Mononuclear cell (primary cell): Measurements from ENCODE around the gene PCDHA1. TPM values are rescaled to one million over a fixed set of nuclear protein-coding genes. Genes with fewer than 3 reads are reported as not detected.

Source experiments
- H3K27me3 ChIP-seq: 2 replicates; pipeline ENCODE4 v1.6.0; 2011; ENCODE audit warnings: low read length, control low read depth; ENCODE audit not compliant: insufficient read depth
- H3K4me1 ChIP-seq: 2 replicates; pipeline ENCODE4 v1.5.1; 2011; ENCODE audit warnings: mild to moderate bottlenecking, low read length, control low read depth; ENCODE audit not compliant: insufficient read depth
- H3K4me3 ChIP-seq: 2 replicates; pipeline ENCODE4 v1.5.1; 2011; ENCODE audit warnings: mild to moderate bottlenecking, low read length, moderate library complexity
- H3K9me3 ChIP-seq: 2 replicates; pipeline ENCODE4 v1.5.1; 2011; ENCODE audit warnings: low read depth, mild to moderate bottlenecking, control low read depth, low read length
- total RNA-seq: library from RNA; depleted of rRNA; stranded (reverse); fragments of >200 nt; gene quantifications from one replicate; pipeline ENCODE4 v1.2.3, GENCODE V29; 2012

Gene PCDHA1
- total RNA-seq, 1 donor, result not detected

GRCh38 chr5:140916325-140916724 lies 130.4 kb downstream of the PCDHA1 start:
- H3K4me1 ChIP-seq, result no peaks in the 10 kb centered on the region

GRCh38 chr5:140923601-140924000 lies 137.7 kb downstream of the PCDHA1 start:
- peaks cover 39% of the 10 kb centered on the region for H3K27me3 ChIP-seq
- H3K4me1 ChIP-seq, result no peaks in the 10 kb centered on the region
- no peaks in the 10 kb centered on the region for H3K9me3 ChIP-seq
- no peak overlapping the region for H3K4me3 ChIP-seq

More at GRCh38 chr5:140916325-140916724, 130.4 kb downstream of the PCDHA1 start:
- Histone ChIP-seq H3K4me3 (no peak overlapping the region), H3K27me3 (no peaks in the 10 kb centered on the region), H3K9me3 (no peaks in the 10 kb centered on the region)

- H3K4me3 ChIP-seq, result no peak within 1 kb of the TSS
- no peaks in the 10 kb centered on the region for H3K4me1 ChIP-seq
- H3K27me3 ChIP-seq, result peaks cover 54% of the 10 kb centered on the region
- H3K9me3 ChIP-seq, result no peaks in the 10 kb centered on the region
Measured at GRCh38 chr5:140925806-140926442, 140.0 kb downstream of the PCDHA1 start, which contains the start of gene PCDHAC1. Gene PCDHAC1, plus strand, starts transcription at chr5:140926299. Its CDS starts 594 bp downstream, at chr5:140926893.

GRCh38 chr5:140926443-140927227 lies 140.7 kb downstream of the PCDHA1 start:
- no peaks in the 10 kb centered on the region for H3K9me3 ChIP-seq
- no peak overlapping the region for H3K4me3 ChIP-seq
- peaks cover 54% of the 10 kb centered on the region for H3K27me3 ChIP-seq
- H3K4me1 ChIP-seq, result no peaks in the 10 kb centered on the region

- H3K4me3 ChIP-seq, result no peak overlapping the region
- peaks cover 54% of the 10 kb centered on the region for H3K27me3 ChIP-seq
Measured at GRCh38 chr5:140927228-140927573, 141.3 kb downstream of the PCDHA1 start.

GRCh38 chr5:140934964-140935606 lies 149.1 kb downstream of the PCDHA1 start:
- Histone ChIP-seq H3K4me1 (no peaks in the 10 kb centered on the region), H3K27me3 (peaks cover 3% of the 10 kb centered on the region), H3K4me3 (no peak overlapping the region), H3K9me3 (no peaks in the 10 kb centered on the region)

More at GRCh38 chr5:140927228-140927573, 141.3 kb downstream of the PCDHA1 start:
- no peaks in the 10 kb centered on the region for H3K9me3 ChIP-seq
- H3K4me1 ChIP-seq, result no peaks in the 10 kb centered on the region

- peaks cover 6% of the 10 kb centered on the region for H3K9me3 ChIP-seq
- H3K4me3 ChIP-seq, result no peak overlapping the region
- no peaks in the 10 kb centered on the region for H3K4me1 ChIP-seq
- no peaks in the 10 kb centered on the region for H3K27me3 ChIP-seq
Measured at GRCh38 chr5:140946578-140946977, 160.6 kb downstream of the PCDHA1 start.

GRCh38 chr5:140951636-140952035 lies 165.7 kb downstream of the PCDHA1 start:
- Histone ChIP-seq H3K27me3 (no peaks in the 10 kb centered on the region), H3K4me3 (no peak overlapping the region), H3K4me1 (no peaks in the 10 kb centered on the region), H3K9me3 (no peaks in the 10 kb centered on the region)

GRCh38 chr5:140953234-140953633 lies 167.3 kb downstream of the PCDHA1 start:
- Histone ChIP-seq H3K4me1 (no peaks in the 10 kb centered on the region), H3K9me3 (no peaks in the 10 kb centered on the region), H3K4me3 (no peak overlapping the region), H3K27me3 (no peaks in the 10 kb centered on the region)

GRCh38 chr5:140962190-140962589 lies 176.2 kb downstream of the PCDHA1 start:
- H3K4me1 ChIP-seq, result no peaks in the 10 kb centered on the region
- H3K9me3 ChIP-seq, result no peaks in the 10 kb centered on the region
- peaks cover 24% of the 10 kb centered on the region for H3K27me3 ChIP-seq

GRCh38 chr5:140964356-140964755 lies 178.4 kb downstream of the PCDHA1 start:
- Histone ChIP-seq H3K27me3 (peaks cover 33% of the 10 kb centered on the region), H3K4me3 (no peak overlapping the region), H3K9me3 (no peaks in the 10 kb centered on the region), H3K4me1 (no peaks in the 10 kb centered on the region)

More at GRCh38 chr5:140962190-140962589, 176.2 kb downstream of the PCDHA1 start:
- no peak overlapping the region for H3K4me3 ChIP-seq

GRCh38 chr5:140965905-140966292 lies 180.0 kb downstream of the PCDHA1 start:
- Histone ChIP-seq H3K4me1 (no peaks in the 10 kb centered on the region), H3K9me3 (no peaks in the 10 kb centered on the region)

GRCh38 chr5:140966293-140967225 lies 180.6 kb downstream of the PCDHA1 start, which contains the start of gene PCDHAC2:
Gene PCDHAC2, plus strand, starts transcription at chr5:140966476. Its CDS starts 291 bp downstream, at chr5:140966767.
- H3K4me1 ChIP-seq, result no peaks in the 10 kb centered on the region
- peaks cover 33% of the 10 kb centered on the region for H3K27me3 ChIP-seq
- no peaks in the 10 kb centered on the region for H3K9me3 ChIP-seq
- H3K4me3 ChIP-seq, result no peak within 1 kb of the TSS

More at GRCh38 chr5:140965905-140966292, 180.0 kb downstream of the PCDHA1 start:
- no peak overlapping the region for H3K4me3 ChIP-seq
- H3K27me3 ChIP-seq, result peaks cover 33% of the 10 kb centered on the region

- Histone ChIP-seq H3K27me3 (peaks cover 33% of the 10 kb centered on the region), H3K4me1 (no peaks in the 10 kb centered on the region), H3K9me3 (no peaks in the 10 kb centered on the region), H3K4me3 (no peak overlapping the region)
Measured at GRCh38 chr5:140967226-140967893, 181.4 kb downstream of the PCDHA1 start.
